Inferior parietal cortex (tissue), 1 donor: ENCODE measurements around the gene EIF3J.
"Not testable (repeated sequence)": the region's sequence is repeated elsewhere in the genome, so short reads cannot be mapped to it uniquely, and the experiment has no call there.

Experiments
- DNase-seq: peaks from one replicate; pipeline ENCODE4 v3.0.0-alpha.2; 2016; ENCODE audit errors: extremely low spot score

The EIF3J gene

DNA sequence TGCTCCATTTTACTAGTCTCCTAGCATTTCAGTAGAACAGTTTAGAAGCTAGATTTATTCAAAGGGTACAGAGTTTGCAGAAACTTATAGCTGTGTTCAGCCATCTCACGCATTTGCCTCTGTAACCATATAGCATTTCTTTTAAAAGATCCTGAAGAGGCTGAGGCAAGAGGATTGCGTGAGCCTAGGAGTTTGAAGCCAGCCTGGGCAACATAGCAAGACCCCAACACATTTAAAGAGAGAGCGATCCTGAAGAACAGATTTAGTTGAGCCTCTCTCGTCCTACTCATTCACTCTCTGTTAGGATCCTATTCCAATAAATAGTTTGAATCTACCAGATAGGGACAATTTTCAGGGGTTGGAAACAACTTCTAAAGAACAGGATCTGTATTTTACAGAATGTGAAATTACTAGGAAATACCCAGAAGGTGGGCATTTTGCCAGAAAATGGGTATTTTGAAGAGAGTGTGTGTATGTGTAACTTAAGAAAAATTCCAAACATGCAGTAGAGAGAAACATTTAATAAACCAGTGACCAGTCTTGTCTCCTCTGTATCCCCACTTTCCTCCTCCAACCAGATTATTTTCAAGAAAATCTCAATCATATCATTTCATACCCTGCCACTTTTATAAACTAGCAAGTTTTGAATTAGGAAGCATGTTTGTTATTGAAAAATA lies 4.5 kb downstream of the EIF3J start:
- no peak for DNase-seq

- DNase-seq: no peak
These were observed 5.6 kb downstream of the EIF3J start for GRCh38 chr15:44542596-44542995.

DNA sequence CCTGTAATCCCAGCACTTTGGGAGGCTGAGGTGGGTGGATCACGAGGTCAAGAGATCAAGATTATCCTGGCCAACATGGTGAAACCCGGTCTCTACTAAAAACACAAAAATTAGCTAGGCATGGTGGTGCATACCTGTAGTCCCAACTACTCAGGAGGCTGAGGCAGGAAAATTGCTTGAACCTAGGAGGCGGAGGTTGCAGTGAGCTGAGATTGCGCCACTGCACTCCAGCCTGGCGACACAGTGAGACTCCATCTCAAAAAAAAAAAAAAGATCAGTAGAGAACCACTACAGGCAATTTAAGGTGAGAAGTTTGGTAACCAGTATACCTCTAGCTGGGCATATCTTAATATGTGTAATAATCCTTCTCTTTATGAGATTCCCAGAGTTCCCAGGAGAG lies 7.8 kb downstream of the EIF3J start:
- DNase-seq: not testable (repeated sequence)

- no peak for DNase-seq
These were observed 9.2 kb downstream of the EIF3J start for GRCh38 chr15:44545913-44546802.

GRCh38 chr15:44549152-44549551 lies 12.2 kb downstream of the EIF3J start:
- not testable (repeated sequence) for DNase-seq

- DNase-seq: no peak
These were observed 13.3 kb downstream of the EIF3J start for GRCh38 chr15:44550256-44550655.

DNA sequence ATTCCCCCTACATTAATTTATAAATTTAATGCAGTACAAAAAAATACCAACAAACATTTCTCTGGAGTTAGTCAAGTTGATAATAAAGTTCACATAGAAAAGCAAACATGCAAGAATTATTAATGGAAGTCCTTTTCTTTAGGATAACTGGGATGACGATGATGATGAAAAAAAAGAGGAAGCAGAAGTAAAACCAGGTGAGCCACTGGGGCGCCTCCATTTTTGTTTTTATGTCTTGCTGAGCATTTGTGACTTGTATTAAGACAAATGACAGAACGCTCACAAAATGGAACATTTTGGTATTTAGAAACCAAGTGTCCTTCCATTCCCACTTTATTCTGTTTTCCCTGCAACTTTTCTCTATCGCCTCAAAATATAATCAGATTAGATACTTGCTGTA lies 13.8 kb downstream of the EIF3J start:
- DNase-seq: no peak

DNA sequence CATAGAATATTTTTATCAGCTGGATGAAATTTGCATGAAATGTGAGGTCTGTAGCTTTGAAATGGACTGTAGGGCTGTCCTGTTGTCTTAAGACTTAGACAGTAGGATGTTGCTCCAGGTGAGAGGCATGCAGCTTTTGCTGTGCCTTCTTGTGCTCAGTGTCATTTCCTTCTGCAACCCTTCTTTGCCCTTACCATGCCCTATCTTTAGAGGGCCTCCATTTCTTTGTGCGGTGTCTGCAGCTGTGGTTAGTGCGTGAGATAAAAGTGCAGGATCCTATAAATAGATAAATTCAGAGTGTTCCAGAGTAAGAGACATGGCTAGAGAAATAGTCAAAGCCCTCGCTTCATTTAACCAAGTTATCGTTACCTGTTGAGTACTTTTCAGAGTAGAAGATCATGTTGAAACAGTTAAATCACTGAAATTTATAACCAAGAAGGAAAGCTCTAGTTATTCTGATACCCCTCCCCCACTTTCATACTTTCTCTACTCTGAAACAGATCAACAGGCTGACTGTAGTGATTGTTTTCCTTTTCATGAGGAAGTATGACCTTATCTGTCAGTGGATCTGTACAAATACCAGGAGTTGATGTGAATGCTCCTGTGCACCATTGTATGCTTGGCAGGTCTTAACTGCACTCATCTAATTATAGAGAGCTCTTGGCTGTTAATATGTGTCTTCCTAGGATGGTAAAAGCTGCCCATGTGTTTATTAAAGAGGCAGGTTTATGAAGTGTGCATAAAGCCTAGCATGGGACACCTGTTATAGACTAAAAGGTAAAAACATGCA lies 18.2 kb downstream of the EIF3J start:
- no peak for DNase-seq

GRCh38 chr15:44560926-44561325 lies 24.0 kb downstream of the EIF3J start:
- DNase-seq: not testable (repeated sequence)

GRCh38 chr15:44565387-44566154 lies 28.6 kb downstream of the EIF3J start:
- no peak for DNase-seq

- no peak for DNase-seq
These were observed 29.2 kb downstream of the EIF3J start for GRCh38 chr15:44566155-44566540.

- no peak for DNase-seq
These were observed 31.4 kb downstream of the EIF3J start for GRCh38 chr15:44568338-44568737.

DNA sequence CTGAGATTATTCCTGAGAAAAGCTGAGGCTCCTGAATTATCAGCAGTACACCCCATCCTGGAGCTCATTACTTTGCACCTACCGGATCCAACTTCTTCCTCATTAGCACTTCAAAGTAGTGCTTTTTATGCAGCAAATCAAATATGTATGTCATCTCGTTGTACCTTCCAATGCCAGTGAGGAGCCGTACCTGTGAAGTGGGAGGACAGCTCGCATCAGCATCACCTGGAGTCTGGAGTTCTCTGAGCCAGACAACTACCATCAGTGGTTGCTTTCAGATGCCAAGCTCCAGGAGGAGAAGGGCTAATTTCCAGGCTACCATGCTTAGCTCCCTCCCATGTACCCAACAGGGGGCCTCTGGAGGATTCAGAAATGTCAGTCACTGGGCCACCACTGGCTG lies 32.4 kb downstream of the EIF3J start:
- DNase-seq: no peak

DNA sequence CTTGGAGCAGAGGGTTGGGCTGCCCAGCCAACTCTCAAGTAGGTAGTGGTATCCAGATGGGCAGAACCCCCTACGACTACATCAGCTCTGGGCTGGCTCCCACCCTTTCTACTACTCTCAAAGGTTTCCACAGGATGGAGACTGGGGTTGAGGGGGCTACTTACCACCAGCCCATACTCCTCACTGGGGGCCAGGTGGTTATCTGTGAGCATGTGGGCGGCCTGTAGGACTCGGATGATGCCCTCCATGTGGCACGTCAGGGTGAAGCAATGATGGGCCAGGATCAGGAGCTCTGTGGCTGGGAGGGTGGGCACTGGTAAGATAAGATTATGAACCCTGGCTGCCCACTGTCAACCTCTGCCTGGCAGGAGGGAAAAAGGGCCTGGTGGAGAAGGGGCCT lies 33.4 kb downstream of the EIF3J start:
- no peak for DNase-seq

DNA sequence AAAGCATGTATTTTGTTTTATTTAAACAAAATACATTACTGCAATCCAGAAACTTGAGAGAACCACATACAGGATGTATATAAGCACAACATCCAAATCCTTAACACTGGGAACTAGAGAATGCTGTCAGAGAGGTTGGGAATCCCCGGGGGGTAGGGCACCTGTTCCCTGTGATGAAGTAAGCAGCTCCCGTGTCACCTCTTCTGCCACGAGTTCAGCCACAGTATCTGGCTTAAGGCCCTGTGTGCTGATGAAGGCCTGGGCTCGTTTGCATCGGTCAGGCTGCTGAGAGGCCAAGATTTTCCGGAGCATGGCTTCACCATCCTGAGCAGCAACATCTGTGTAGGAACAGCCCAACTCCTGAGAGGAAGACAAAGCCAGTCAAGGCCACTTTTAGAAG lies 36.4 kb downstream of the EIF3J start:
- no peak for DNase-seq

DNA sequence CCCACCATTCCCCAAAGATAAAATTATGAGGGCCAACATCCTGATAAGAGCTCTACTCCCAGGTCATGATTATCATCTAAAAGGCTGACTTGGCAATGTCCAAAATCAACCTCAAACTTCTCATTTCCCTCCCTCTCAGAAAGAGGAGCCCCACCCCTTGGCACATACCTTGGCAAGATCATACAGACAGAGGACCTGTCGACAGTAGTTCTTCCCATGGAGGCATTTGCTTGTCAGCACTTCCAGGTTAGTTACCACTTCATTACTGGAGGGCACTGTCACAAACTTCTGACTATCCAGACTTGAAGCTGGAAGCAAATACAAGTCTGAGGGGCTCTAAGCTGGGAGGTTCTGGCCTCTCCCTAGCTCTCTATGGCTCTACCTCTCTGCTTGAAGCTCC lies 37.8 kb downstream of the EIF3J start:
- DNase-seq: no peak

GRCh38 chr15:44580105-44580504 lies 43.2 kb downstream of the EIF3J start:
- DNase-seq: no peak

DNA sequence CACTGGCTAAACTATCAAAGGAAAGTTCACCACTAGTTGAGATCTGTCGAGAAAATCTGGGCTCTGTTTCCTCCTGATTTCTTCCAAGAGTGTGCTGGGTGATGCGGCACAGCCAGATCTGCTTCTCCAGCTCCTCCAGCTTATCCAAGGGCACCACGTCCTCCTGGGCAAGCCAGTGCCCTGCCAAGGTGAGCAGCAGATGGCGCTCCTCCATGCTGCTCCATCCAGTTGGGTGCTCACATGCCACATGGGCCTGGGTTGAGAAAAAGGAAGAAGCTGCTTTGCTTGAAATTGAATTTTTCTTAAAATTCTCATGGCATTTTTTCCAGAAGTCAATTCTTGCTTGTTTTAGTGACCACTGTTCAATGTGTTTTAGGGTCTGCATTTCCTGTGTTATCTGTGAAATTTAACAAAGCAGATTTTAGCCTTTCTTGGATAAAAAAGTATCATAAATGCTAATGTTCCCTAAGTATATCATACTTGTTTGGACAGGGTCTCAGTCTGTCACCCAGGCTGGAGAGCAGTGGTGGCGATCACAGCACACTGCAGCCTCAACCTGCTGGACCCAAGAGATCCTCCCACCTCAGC lies 47.3 kb downstream of the EIF3J start:
- no peak for DNase-seq

DNA sequence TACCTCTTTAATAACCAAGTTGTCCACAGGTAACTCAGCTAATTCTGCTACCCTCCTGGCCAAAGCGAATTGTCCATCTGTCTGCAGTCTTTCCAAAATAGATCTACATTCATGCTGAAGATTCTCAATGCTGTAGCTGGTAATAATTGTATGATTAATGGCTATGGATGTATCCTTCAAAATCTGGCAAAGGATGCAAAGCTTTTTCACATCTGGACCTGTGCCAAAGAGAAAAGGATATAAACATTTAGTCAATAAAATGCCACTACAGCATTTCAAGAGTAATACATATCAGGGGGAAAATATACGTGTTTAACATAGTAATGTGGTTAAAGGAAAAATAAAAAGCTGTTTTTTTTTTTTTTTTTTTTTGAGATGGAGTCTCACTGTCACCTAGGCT lies 48.7 kb downstream of the EIF3J start:
- no peak for DNase-seq

DNA sequence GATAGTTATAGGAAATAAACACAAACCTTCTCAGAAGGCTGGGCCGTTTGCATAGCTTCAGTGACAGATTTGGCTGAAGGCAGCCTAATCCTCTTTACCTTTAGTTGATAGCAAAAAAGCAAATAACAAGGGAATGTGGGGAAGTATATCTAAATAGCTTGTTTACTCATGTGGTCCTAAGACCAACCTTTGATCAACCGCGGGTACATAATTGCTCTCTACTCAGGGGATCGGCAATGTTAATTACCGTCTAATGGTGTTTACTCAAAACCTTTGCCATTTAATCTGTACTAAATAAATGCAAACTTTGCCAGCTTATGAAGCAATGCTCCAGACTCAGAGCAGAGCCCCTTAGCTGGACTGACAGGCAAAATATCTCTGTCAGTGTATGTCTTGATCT lies 51.6 kb downstream of the EIF3J start:
- no peak for DNase-seq

DNA sequence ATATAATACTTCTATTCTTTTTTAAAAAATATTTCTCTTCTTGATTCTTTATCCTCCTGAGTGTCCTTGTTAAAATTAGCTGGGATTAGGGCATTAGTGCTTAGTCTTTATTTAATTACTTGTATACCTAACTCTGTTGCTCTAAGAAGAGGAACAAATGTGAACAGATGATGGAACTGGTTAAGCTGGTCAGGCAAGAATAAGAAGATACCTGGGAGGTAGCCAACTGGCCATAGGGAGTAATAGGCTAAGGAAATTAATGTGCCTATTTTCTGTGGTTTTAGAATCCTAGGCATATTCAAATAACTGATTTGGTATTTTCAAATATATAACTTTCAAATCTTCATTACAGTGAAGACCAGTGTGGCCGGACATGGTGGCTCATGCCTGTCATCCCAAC lies 54.4 kb downstream of the EIF3J start:
- DNase-seq: no peak
